Type B pancreatic cell (in vitro differentiated cells): ENCODE data around the gene ARHGAP15. TPM values are rescaled to one million over a fixed set of nuclear protein-coding genes. Genes with fewer than 3 reads are reported as not detected.

ENCODE experiments used
- DNase-seq: peaks from one replicate; pipeline ENCODE4 v3.0.0; 2021; ENCODE audit warnings: mixed read lengths; ENCODE audit not compliant: unreplicated experiment; ENCODE audit errors: extremely low spot score
- H3K27ac Mint-ChIP-seq: 2 replicates; pipeline ENCODE4 v1.8.0; 2021; ENCODE audit warnings: mild to moderate bottlenecking, mixed read lengths
- H3K27me3 Mint-ChIP-seq: 2 replicates; pipeline ENCODE4 v1.8.0; 2021; ENCODE audit warnings: mixed read lengths
- H3K36me3 Mint-ChIP-seq: 2 replicates; pipeline ENCODE4 v1.8.0; 2021; ENCODE audit warnings: mixed read lengths
- H3K4me1 Mint-ChIP-seq: one replicate; pipeline ENCODE4 v1.8.0; 2021; ENCODE audit warnings: mixed read lengths; ENCODE audit not compliant: unreplicated experiment
- H3K4me3 Mint-ChIP-seq: 2 replicates; pipeline ENCODE4 v1.8.0; 2021; ENCODE audit warnings: mild to moderate bottlenecking, mixed read lengths
- H3K9me3 Mint-ChIP-seq: 2 replicates; pipeline ENCODE4 v1.8.0; 2021; ENCODE audit warnings: mixed read lengths
- total RNA-seq: library from RNA; stranded (reverse); gene quantifications from 2 replicates; pipeline ENCODE4 v1.2.1, GENCODE V29; 2021; ENCODE audit warnings: low replicate concordance
- TF ChIP-seq, protein P1 (sequence below): fragments of 200-600 bp; sonication (generic); conservative IDR thresholded peaks from 2 replicates; pipeline ENCODE4 v1.5.0; 2021; ENCODE audit warnings: antibody characterized with exemption, mild to moderate bottlenecking

Gene ARHGAP15
- total RNA-seq, 1 donor from 2014 or later = not detected

DNA sequence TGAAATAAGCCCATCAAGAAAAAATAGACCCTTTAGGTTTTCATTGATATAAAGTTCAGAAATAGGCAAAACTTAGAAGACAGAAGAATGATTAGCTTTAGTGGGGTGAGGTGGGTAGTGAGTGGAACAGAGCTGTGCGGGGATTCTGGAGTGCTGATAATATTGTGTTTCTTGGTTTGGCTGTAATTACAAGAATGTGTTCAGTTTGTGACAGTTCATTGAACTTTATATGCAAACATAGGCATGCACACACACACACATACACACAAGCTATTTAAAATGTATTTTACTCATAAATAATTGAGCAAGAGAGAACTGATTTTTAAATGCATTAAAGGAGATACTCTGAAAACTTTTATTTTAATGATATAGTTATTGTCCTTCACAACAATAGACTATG is 17.1 kb downstream of the ARHGAP15 start:
- no peak for DNase-seq
- no peaks in the 10 kb centered on the region for H3K9me3 Mint-ChIP-seq
- TF ChIP-seq, protein P1, sequence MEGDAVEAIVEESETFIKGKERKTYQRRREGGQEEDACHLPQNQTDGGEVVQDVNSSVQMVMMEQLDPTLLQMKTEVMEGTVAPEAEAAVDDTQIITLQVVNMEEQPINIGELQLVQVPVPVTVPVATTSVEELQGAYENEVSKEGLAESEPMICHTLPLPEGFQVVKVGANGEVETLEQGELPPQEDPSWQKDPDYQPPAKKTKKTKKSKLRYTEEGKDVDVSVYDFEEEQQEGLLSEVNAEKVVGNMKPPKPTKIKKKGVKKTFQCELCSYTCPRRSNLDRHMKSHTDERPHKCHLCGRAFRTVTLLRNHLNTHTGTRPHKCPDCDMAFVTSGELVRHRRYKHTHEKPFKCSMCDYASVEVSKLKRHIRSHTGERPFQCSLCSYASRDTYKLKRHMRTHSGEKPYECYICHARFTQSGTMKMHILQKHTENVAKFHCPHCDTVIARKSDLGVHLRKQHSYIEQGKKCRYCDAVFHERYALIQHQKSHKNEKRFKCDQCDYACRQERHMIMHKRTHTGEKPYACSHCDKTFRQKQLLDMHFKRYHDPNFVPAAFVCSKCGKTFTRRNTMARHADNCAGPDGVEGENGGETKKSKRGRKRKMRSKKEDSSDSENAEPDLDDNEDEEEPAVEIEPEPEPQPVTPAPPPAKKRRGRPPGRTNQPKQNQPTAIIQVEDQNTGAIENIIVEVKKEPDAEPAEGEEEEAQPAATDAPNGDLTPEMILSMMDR = no peak
- peaks cover 11% of the 10 kb centered on the region for H3K4me1 Mint-ChIP-seq
- H3K36me3 Mint-ChIP-seq = no peaks in the 10 kb centered on the region
- no peak overlapping the region for H3K27ac Mint-ChIP-seq
- no peak overlapping the region for H3K4me3 Mint-ChIP-seq
- H3K27me3 Mint-ChIP-seq = peaks cover 8% of the 10 kb centered on the region

DNA sequence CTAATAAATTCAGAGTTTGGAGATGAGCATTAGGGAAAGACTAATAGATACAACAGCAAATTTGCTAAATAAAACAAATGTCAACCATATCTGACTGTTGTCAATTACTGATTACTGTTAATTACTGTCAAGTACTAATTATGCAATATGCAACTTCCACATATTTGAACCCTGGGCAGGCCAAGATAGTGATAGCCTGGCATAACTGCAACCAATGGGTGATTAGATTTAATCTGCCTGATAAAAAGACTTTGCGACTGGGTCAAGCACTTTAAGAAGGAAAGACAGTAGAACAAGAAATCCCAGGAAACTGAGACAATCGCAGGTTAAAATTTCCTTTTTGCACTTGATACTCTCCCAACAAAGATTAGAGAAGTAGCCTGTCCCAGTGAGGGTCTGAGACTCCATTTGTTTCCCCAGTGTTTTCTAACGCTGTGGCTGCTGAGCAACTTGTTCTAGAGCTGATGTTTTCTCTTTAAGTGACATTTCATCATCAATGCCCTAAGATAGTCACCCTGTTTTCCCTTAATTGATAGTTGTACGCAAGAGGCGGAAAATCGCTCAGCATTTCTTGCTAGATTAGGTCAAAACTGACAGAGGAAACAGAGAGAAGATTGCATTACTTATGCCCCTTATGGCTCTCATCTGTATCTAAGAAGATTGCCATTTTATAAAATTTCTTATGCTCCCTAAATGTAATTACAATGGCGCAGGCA is 17.8 kb downstream of the ARHGAP15 start:
- Mint-ChIP-seq H3K9me3 (no peaks in the 10 kb centered on the region), H3K27me3 (peaks cover 6% of the 10 kb centered on the region), H3K4me1 (peaks cover 11% of the 10 kb centered on the region), H3K4me3 (no peak overlapping the region), H3K36me3 (no peaks in the 10 kb centered on the region), H3K27ac (no peak overlapping the region)
- TF ChIP-seq, protein P1 = no peak
- DNase-seq = no peak

DNA sequence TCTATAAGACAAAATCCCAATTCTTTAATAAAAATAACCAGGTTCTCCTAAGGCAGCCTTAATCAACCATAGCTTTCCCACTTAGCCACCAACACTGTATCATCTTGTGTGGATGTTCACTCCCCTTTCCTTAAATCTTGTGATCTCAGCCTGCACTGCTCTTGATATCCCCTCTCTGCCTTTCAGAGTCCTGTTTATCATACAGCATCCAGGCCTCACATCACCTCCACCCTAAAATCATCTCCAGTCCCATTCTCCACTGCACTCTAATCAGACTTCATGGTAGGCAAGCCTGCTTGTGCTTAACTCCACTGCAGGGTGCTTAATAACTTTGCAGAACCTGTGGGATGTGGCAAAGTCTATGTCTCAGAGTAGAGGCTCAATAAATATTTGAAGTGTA is 18.8 kb downstream of the ARHGAP15 start:
- no peak overlapping the region for H3K27ac Mint-ChIP-seq
- no peaks in the 10 kb centered on the region for H3K36me3 Mint-ChIP-seq
- DNase-seq = no peak
- H3K4me1 Mint-ChIP-seq = peaks cover 11% of the 10 kb centered on the region
- H3K9me3 Mint-ChIP-seq = no peaks in the 10 kb centered on the region
- TF ChIP-seq, protein P1 = no peak
- no peak overlapping the region for H3K4me3 Mint-ChIP-seq
- peaks cover 10% of the 10 kb centered on the region for H3K27me3 Mint-ChIP-seq

DNA sequence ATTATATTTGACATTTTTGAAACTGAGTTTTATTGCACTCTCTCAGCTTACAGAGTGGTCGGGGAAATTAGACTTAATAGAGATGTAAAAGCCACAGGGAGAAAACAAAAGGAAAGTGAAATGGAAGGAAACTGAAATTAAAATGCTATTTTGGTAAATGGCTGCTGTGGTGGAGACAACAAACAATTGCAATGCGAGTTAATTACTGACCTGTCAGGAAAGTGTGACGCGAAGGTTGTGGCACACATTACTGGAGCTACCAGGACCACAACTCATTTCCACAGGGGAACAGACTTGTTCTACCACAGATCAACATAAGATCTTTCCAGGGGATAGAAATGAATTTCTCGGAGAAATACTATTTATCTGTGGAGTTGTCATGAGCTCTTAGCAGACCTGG is 19.5 kb downstream of the ARHGAP15 start:
- Mint-ChIP-seq H3K27me3 (peaks cover 10% of the 10 kb centered on the region), H3K9me3 (no peaks in the 10 kb centered on the region), H3K27ac (no peak overlapping the region), H3K36me3 (no peaks in the 10 kb centered on the region), H3K4me1 (peaks cover 11% of the 10 kb centered on the region), H3K4me3 (no peak overlapping the region)
- TF ChIP-seq, protein P1 = no peak
- no peak for DNase-seq

DNA sequence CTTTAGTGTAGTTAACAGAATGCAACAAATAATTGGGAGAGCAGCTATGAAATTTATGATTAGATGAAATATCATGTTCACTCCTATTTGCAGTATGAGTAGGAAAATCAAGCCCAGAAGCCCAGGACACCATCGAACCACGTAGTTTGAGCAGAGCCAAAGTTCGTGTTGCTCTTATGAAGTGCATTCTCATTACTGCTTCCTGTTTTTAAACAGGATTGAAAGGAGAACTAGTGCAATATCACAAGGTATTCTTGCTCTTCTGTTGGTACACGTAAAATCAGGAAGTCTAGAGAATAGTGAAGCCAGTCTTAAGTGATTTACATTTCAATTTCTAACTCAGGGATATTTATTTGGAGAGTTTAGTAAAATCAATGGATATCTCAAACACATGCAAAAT is 21.1 kb downstream of the ARHGAP15 start:
- Mint-ChIP-seq H3K9me3 (no peaks in the 10 kb centered on the region), H3K36me3 (no peaks in the 10 kb centered on the region), H3K4me3 (no peak overlapping the region), H3K4me1 (peaks cover 7% of the 10 kb centered on the region), H3K27me3 (peaks cover 12% of the 10 kb centered on the region), H3K27ac (no peak overlapping the region)
- TF ChIP-seq, protein P1 = no peak
- DNase-seq = no peak
